Activated CD4-positive, CD25-positive, alpha-beta regulatory T cell (primary cell): ENCODE measurements around the gene GABBR2.

ENCODE experiments used
- DNase-seq, 4 experiments: peaks; one replicate each; lab custom pipeline; 2025; lab: John Stamatoyannopoulos, UW

GABBR2 gene

DNA sequence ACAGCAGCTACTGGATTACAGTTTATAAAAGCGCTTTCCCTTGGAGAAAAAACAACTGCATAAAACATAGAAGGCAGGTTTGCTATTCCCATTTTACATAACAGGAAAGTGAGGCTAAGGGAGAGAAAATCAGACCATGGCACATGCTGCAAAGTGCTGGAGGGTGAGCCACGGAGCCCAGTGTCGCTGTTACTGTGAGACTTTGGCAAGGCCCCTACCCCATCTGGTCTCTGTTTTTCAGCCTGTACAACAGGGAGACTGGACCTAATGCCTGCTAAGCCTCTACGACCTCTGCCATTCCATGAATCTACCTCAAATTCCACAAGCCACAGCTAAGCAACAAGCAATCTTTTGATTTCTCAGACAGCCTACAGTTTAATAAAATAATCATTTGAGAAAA is 139.2 kb downstream of the GABBR2 start:
- no peak for DNase-seq

DNA sequence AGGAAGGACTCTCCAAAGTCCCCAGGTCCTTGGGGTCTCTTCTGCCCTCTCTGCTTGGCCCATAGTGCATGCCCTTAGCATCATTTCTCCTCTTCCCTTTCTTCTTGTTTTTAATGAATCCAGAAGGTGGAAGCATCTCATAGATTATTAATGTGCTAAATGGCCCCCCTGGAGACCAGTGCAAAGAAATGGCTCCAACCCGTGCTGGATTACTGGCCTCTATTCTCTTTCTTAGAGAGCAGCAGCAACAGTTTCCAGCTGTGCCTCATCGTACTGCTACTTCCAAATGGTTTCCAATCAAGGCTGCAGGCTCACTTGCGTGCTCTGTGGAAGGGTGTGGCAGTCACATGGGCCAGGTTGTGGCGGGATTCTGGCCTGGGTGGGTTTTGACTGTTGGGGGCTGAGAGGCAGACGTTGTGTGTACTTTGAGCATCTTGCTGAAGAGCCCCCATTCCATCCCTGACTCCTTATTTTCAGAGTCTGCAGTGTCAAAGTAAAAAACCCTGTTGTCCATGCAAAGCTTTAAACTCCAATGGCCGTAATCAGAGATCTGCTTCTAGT is 139.7 kb downstream of the GABBR2 start:
- DNase-seq, result no peak

- no peak for DNase-seq
These were observed 140.4 kb downstream of the GABBR2 start for GRCh38 chr9:98568234-98568908.

DNA sequence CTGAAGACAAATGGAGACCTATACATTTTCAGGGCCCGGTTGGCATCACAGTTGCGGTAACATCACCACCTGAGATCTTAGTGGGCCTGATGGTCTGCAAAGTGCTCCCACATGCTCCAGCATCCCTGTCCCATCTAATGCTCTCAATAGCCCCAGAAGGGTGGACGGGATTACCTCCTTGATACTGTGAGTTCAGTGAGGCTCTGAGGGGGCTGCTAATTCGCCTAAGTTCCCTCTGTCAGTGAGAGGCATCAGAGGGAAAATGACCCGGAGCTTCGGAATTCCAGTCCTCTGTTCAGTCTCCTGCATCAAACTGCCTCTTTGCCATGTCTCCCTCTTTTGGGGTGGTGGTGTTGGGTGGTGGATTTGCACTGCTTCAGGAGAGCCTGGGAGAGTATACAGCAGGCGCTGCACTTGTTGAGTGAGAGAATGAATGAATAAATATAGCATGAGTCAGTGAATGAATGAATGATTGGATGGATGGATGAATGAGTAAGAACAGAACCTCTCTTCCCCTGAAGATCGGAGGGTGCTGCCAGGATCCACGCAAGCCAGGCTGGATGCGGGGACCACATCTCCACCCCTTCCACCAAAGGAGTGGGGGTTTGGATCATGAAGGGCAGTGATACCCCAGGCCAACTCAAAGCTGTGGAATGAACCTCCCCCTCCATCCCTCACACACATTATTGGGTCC is 141.0 kb downstream of the GABBR2 start:
- DNase-seq, result no peak

GRCh38 chr9:98565152-98566135 is 143.3 kb downstream of the GABBR2 start:
- no peak for DNase-seq

GRCh38 chr9:98564714-98565113 is 144.0 kb downstream of the GABBR2 start:
- DNase-seq, result no peak

GRCh38 chr9:98563988-98564387 is 144.7 kb downstream of the GABBR2 start:
- DNase-seq, result no peak

- DNase-seq, result no peak
These were observed 145.4 kb downstream of the GABBR2 start for GRCh38 chr9:98563212-98563907.

- DNase-seq, result no peak
These were observed 149.2 kb downstream of the GABBR2 start for GRCh38 chr9:98559561-98559960.

GRCh38 chr9:98558575-98558974 is 150.2 kb downstream of the GABBR2 start:
- no peak for DNase-seq

DNA sequence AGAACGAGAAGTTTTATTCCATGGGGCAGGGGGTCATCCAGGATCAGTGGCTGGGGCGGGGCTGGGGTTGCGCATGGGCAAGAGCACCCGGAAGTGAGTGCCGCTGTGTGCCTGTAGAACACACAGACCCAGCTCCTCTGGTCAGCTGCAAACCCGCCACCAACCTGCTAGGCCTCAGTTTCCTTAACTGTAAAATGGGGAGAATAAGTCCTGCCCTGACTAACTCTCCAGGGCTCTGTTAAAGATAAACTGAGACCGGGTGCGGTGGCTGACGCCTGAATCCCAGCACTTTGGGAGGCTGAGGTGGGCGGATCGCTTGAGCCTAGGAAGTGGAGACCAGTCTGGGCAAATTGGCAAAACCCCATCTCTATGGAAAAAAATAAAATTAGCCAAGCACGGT is 152.2 kb downstream of the GABBR2 start:
- no peak for DNase-seq

- no peak for DNase-seq
These were observed 152.9 kb downstream of the GABBR2 start for GRCh38 chr9:98555651-98556465.

DNA sequence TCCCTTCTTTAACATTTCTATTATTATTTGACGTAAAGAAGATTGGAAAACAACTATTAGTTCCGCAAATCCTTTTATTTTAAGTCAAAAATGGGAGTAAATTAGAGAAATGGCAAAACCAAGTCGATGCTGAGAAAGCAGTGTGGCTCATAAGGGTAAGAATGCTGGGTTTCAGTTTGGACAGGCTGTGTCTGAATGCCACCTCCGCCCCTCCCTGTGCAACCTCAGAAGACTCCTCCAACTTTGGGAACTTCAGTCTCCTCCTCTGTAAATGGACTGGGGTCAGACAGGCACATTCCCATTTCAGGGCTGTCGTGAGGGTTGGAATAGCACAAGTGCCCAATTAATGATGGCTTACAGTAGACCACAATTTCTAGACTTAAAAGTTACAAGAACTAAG is 154.0 kb downstream of the GABBR2 start:
- no peak for DNase-seq

DNA sequence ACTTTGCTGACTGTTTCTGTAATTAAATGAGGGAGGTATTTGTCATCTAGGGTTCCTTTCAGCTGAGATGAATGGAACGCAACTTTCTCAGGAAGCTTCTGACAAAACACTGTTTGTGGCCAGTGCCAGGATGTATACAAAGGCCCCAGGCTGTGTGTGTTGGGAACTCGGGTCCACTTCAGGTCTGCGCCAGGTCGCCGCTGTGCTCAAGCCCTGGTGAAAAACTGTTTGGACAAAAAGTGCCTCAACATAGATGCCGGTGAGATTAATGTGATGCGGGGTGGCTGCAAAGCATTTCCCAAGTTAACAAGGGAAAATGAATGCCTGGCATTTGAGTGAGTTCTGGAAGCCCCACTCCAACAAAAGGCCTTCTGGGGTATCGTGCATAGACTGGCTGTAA is 156.4 kb downstream of the GABBR2 start:
- DNase-seq, result no peak

GRCh38 chr9:98551511-98552286 is 157.0 kb downstream of the GABBR2 start:
- DNase-seq, result no peak

DNA sequence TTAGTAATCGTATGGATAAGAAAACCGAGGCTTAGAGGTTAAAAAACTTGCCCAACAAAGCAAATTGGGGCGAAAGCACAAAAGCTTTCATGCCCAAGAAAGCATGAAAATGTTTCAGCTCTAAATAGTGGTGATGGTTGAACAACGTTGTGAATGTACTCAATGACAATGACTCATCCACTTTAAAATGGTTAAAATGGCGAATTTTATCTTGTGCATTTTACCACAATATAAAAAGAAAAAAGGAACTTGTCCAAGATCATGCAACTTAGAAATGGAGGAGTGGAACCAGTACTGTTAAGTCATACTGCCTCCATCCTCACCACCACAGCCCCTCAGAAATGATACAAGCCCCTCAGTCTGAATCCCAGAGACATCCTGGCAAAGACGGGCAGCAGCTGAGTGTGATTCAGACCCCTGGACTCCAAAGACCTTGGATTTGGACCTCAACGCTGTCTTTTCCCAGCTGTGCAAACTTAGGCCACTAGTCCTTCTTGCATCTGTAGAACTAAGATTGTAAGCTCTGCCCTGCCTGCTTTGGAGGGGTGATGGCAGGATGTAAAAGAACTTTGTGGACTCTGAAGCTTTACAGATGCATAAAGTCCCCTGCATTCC is 158.4 kb downstream of the GABBR2 start:
- no peak for DNase-seq

GRCh38 chr9:98549401-98549800 is 159.3 kb downstream of the GABBR2 start:
- no peak for DNase-seq

DNA sequence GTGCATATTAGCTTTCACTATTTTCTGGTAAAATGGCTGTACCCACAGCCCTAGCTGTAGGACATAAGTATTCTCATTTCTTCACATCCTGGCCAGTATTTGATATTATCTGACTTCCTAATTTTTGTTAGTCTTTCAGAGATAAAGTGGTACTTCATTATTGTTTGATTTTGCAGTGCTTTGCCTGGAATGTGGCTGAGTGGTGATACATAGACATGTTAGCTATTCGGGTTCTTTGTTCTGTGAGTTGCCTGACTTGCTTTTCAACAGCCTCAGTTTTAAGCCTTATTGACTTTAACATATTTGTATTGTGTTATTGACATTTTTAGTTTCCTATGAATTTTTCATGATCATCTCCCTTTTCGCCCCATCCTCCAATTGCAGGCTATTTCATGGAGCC is 161.1 kb downstream of the GABBR2 start:
- no peak for DNase-seq

GRCh38 chr9:98545021-98545420 is 163.7 kb downstream of the GABBR2 start:
- no peak for DNase-seq
